GM12878 (cell line): Measurements from ENCODE around the gene PTTG2. TPM values are rescaled to one million over a fixed set of nuclear protein-coding genes. Genes with fewer than 3 reads are reported as not detected.

ENCODE experiments used
- BCL3 ChIP-seq: IDR thresholded peaks from 2 replicates; pipeline ENCODE4 v1.6.1; 2011; ENCODE audit warnings: borderline replicate concordance, low read depth, mild to moderate bottlenecking, moderate library complexity, low read length; ENCODE audit not compliant: insufficient read depth, poor library complexity, severe bottlenecking
- CBFB ChIP-seq: IDR thresholded peaks from 2 replicates; pipeline ENCODE4 v1.6.1; 2016; ENCODE audit warnings: antibody characterized with exemption, low read depth
- CEBPZ ChIP-seq: fragments of 150-350 bp; IDR thresholded peaks from 2 replicates; pipeline ENCODE4 v1.6.1; 2016; ENCODE audit warnings: low read depth, low read length
- ESRRA ChIP-seq: IDR thresholded peaks from 2 replicates; pipeline ENCODE4 v1.6.1; 2012; ENCODE audit warnings: mild to moderate bottlenecking, low read length, improper control_type of control experiment
- ZBTB4 ChIP-seq: fragments of 450-650 bp; formaldehyde crosslinking; IDR thresholded peaks from 2 replicates; pipeline ENCODE4 v1.4.0; 2022; ENCODE audit warnings: mild to moderate bottlenecking, moderate library complexity
- ZNF217 ChIP-seq: fragments of 450-650 bp; IDR thresholded peaks from 2 replicates; pipeline ENCODE4 v1.6.1; 2017; ENCODE audit warnings: antibody characterized with exemption, mild to moderate bottlenecking
- ZNF622 ChIP-seq: fragments of 450-650 bp; IDR thresholded peaks from 2 replicates; pipeline ENCODE4 v1.6.1; 2017; ENCODE audit warnings: mild to moderate bottlenecking, inconsistent platforms
- polyA plus RNA-seq, 11 experiments: library from polyadenylated mRNA; depleted of rRNA in 4 of 11; unstranded in 6 of 11; stranded (reverse) in 5 of 11; fragments of >200 nt; fragmentation: Nextera tagmentation in 4 of 11; fragmentation: Illumina TruSeq in 1 of 11; extraction: Ambion mirVana in 4 of 11; extraction: Trizol in 1 of 11; gene quantifications; 1 replicate in 1 of 11; 2 replicates in 10 of 11; pipeline versions ENCODE4 v1.2.1 to v1.2.3, GENCODE V29; 2011 to 2016; ENCODE audit warnings: inconsistent platforms in 2 of 11, missing spikeins in 2 of 11, low read depth in 1 of 11
- total RNA-seq, 4 experiments: library from RNA; depleted of rRNA in 3 of 4; stranded (reverse); fragments of >200 nt in 3 of 4; fragmentation: Illumina TruSeq in 1 of 4; extraction: Trizol in 1 of 4; gene quantifications; 2 replicates each; pipeline versions ENCODE4 v1.2.1 to v1.2.3, GENCODE V29; 2013 to 2021

PTTG2 gene
- total and polyA plus RNA-seq, 10 of the 15 experiments (the other 5 are each of a cell fraction or from before 2014, with no cell fraction given), result 0.09 to 0.54 (median 0.39) TPM; not detected in 4

- TF ChIP-seq CEBPZ (no peak), ZNF622 (no peak), BCL3 (no peak), ZNF217 (no peak), CBFB (no peak), ESRRA (no peak), ZBTB4 (CRISPR knock-in tag) (no peak)
These were observed 41.7 kb downstream of the PTTG2 start (continued) for GRCh38 chr4:38001927-38002326.
